IMR-90 (cell line): ENCODE measurements around the gene NCSTN. TPM values are rescaled to one million over a fixed set of nuclear protein-coding genes. Genes with fewer than 3 reads are reported as not detected.

Experiments used
- ATAC-seq: fragments of 200-7000 bp; cut with Tn5 transposase; 2 replicates; pipeline ENCODE4 v1.9.1; 2020; ENCODE audit warnings: low read depth, mild to moderate bottlenecking, moderate library complexity
- BruUV-seq: library from RNA; stranded (reverse); fragments of 400-500 nt; replicated peaks from 2 replicates; lab custom pipeline; 2021; lab: Mats Ljungman, UMichigan
- CTCF ChIA-PET: fragments of 300-600 bp; formaldehyde crosslinking; extraction: SDS; loops from one replicate; lab custom pipeline; 2021; ENCODE audit warnings: antibody characterized with exemption; lab: Yijun Ruan, JAX
- POLR2A ChIA-PET: fragments of 300-600 bp; sonication (Branson Sonifier 250); formaldehyde crosslinking; loops from one replicate; lab custom pipeline; 2022; ENCODE audit warnings: antibody characterized with exemption; ENCODE audit not compliant: unreplicated experiment; lab: Charles Lee
- DNase-seq: peaks from one replicate; pipeline ENCODE4 v3.0.0; 2013
- H2AFZ ChIP-seq: replicated peaks from 2 replicates; pipeline ENCODE3; 2013; ENCODE audit warnings: low read length, mild to moderate bottlenecking; ENCODE audit not compliant: poor library complexity
- H2AK5ac ChIP-seq: 2 replicates; pipeline ENCODE4 v1.6.1; 2013; ENCODE audit warnings: low read depth, low read length, inconsistent platforms
- H2AK9ac ChIP-seq: replicated peaks from 2 replicates; pipeline ENCODE3; 2013; ENCODE audit warnings: mild to moderate bottlenecking, low read depth, low read length, moderate library complexity; ENCODE audit not compliant: poor library complexity
- H2BK120ac ChIP-seq: 2 replicates; pipeline ENCODE4 v1.6.1; 2013; ENCODE audit warnings: low read depth, low read length, inconsistent platforms
- H2BK15ac ChIP-seq: 3 replicates; pipeline ENCODE4 v1.6.1; 2013; ENCODE audit warnings: low read depth, low read length, inconsistent platforms
- H2BK20ac ChIP-seq: 2 replicates; pipeline ENCODE4 v1.6.1; 2013; ENCODE audit warnings: low read depth, mild to moderate bottlenecking, inconsistent platforms, low read length, moderate library complexity
- H2BK5ac ChIP-seq: 2 replicates; pipeline ENCODE4 v1.6.1; 2013; ENCODE audit warnings: mild to moderate bottlenecking, low read depth, low read length, inconsistent platforms; ENCODE audit not compliant: poor library complexity, severe bottlenecking
- H3K14ac ChIP-seq: replicated peaks from 2 replicates; pipeline ENCODE4 v1.6.1; 2013; ENCODE audit warnings: low read depth, low read length, inconsistent platforms
- H3K18ac ChIP-seq: 2 replicates; pipeline ENCODE4 v1.6.1; 2013; ENCODE audit warnings: low read depth, low read length, control low read depth
- H3K23ac ChIP-seq: 2 replicates; pipeline ENCODE4 v1.6.1; 2013; ENCODE audit warnings: low read depth, low read length, inconsistent platforms
- H3K27ac ChIP-seq: 2 replicates; pipeline ENCODE4 v1.5.1; 2013; ENCODE audit warnings: mild to moderate bottlenecking, control low read depth, low read length; ENCODE audit not compliant: insufficient read depth
- H3K27me3 ChIP-seq: 2 replicates; pipeline ENCODE4 v1.6.1; 2013; ENCODE audit warnings: low read length; ENCODE audit not compliant: control insufficient read depth, insufficient read depth
- H3K36me3 ChIP-seq: 2 replicates; pipeline ENCODE4 v1.6.1; 2013; ENCODE audit warnings: low read length, mixed read lengths; ENCODE audit not compliant: control insufficient read depth, insufficient read depth
- H3K4ac ChIP-seq: 2 replicates; pipeline ENCODE4 v1.6.1; 2013; ENCODE audit warnings: low read depth, low read length, inconsistent platforms
- H3K4me1 ChIP-seq: 2 replicates; pipeline ENCODE4 v1.6.1; 2013; ENCODE audit warnings: low read length, mixed read lengths; ENCODE audit not compliant: control insufficient read depth, insufficient read depth
- H3K4me2 ChIP-seq: 2 replicates; pipeline ENCODE4 v1.6.1; 2013; ENCODE audit warnings: low read depth, mild to moderate bottlenecking, control low read depth, low read length, moderate library complexity
- H3K4me3 ChIP-seq: 2 replicates; pipeline ENCODE4 v1.5.1; 2013; ENCODE audit warnings: low read depth, mild to moderate bottlenecking, control low read depth, low read length, moderate library complexity; ENCODE audit not compliant: insufficient read depth
- H3K56ac ChIP-seq: 2 replicates; pipeline ENCODE4 v1.6.1; 2013; ENCODE audit warnings: low read length, inconsistent platforms; ENCODE audit not compliant: insufficient read depth; ENCODE audit errors: extremely low read depth
- H3K79me1 ChIP-seq, 2 experiments: 2 replicates each; pipeline ENCODE4 v1.6.1; 2013; ENCODE audit warnings: low read length in 2 of 2, inconsistent platforms in 1 of 2, low read depth in 1 of 2
- H3K9ac ChIP-seq: 2 replicates; pipeline ENCODE4 v1.6.1; 2013; ENCODE audit warnings: low read depth, low read length, control low read depth
- H3K9me1 ChIP-seq: 2 replicates; pipeline ENCODE4 v1.6.1; 2013; ENCODE audit warnings: low read length, inconsistent platforms; ENCODE audit not compliant: insufficient read depth
- H3K9me3 ChIP-seq: 2 replicates; pipeline ENCODE4 v1.6.1; 2013; ENCODE audit warnings: low read length; ENCODE audit not compliant: control insufficient read depth, insufficient read depth
- H4K20me1 ChIP-seq: 2 replicates; pipeline ENCODE4 v1.6.1; 2013; ENCODE audit warnings: low read length, inconsistent platforms; ENCODE audit not compliant: insufficient read depth
- H4K5ac ChIP-seq: 2 replicates; pipeline ENCODE4 v1.6.1; 2013; ENCODE audit warnings: mild to moderate bottlenecking, low read depth, low read length, control low read depth
- H4K8ac ChIP-seq, 2 experiments: 2 replicates each; pipeline ENCODE4 v1.6.1; 2013; ENCODE audit warnings: low read depth in 2 of 2, low read length in 2 of 2, control low read depth in 1 of 2, inconsistent platforms in 1 of 2
- H4K91ac ChIP-seq: 2 replicates; pipeline ENCODE4 v1.6.1; 2013; ENCODE audit warnings: low read depth, low read length, inconsistent platforms; ENCODE audit not compliant: insufficient read depth
- BHLHE40 ChIP-seq: fragments of 150-350 bp; IDR thresholded peaks from 2 replicates; pipeline ENCODE4 v1.6.1; 2016; ENCODE audit warnings: mild to moderate bottlenecking, low read depth, low read length
- CEBPB ChIP-seq: IDR thresholded peaks from 2 replicates; pipeline ENCODE4 v1.6.1; 2012; ENCODE audit warnings: low read depth, low read length, improper control_type of control experiment
- CHD1 ChIP-seq: IDR thresholded peaks from 2 replicates; pipeline ENCODE4 v1.6.1; 2012; ENCODE audit warnings: low read depth, low read length, improper control_type of control experiment
- FOS ChIP-seq: fragments of 150-350 bp; IDR thresholded peaks from 2 replicates; pipeline ENCODE4 v1.6.1; 2016; ENCODE audit warnings: low read depth, low read length
- MAFK ChIP-seq: IDR thresholded peaks from 2 replicates; pipeline ENCODE4 v1.6.1; 2012; ENCODE audit warnings: low read depth, low read length, improper control_type of control experiment
- MAZ ChIP-seq: IDR thresholded peaks from 2 replicates; pipeline ENCODE4 v1.6.1; 2012; ENCODE audit warnings: low read depth, mild to moderate bottlenecking, low read length, improper control_type of control experiment, moderate library complexity, borderline replicate concordance
- MXI1 ChIP-seq: IDR thresholded peaks from 2 replicates; pipeline ENCODE4 v1.6.1; 2012; ENCODE audit warnings: low read depth, mild to moderate bottlenecking, low read length, moderate library complexity, borderline replicate concordance
- NFE2L2 ChIP-seq: fragments of 150-350 bp; IDR thresholded peaks from 2 replicates; pipeline ENCODE4 v1.6.1; 2016; ENCODE audit warnings: low read depth, mild to moderate bottlenecking, low read length
- POLR2A ChIP-seq: IDR thresholded peaks from 2 replicates; pipeline ENCODE4 v1.6.1; 2012; ENCODE audit warnings: mild to moderate bottlenecking, low read depth, low read length
- RAD21 ChIP-seq: IDR thresholded peaks from 2 replicates; pipeline ENCODE4 v1.6.1; 2012; ENCODE audit warnings: low read length, improper control_type of control experiment
- RCOR1 ChIP-seq: IDR thresholded peaks from 2 replicates; pipeline ENCODE4 v1.6.1; 2012; ENCODE audit warnings: mild to moderate bottlenecking, low read length, improper control_type of control experiment; ENCODE audit not compliant: insufficient replicate concordance
- RFX5 ChIP-seq: IDR thresholded peaks from 2 replicates; pipeline ENCODE4 v1.8.0; 2012; ENCODE audit warnings: low read depth, mild to moderate bottlenecking, low read length, moderate library complexity
- SMC3 ChIP-seq: fragments of 150-350 bp; IDR thresholded peaks from 2 replicates; pipeline ENCODE4 v1.6.1; 2016; ENCODE audit warnings: low read depth, mild to moderate bottlenecking, antibody characterized with exemption, low read length, moderate library complexity
- WGBS, 2 experiments: methylation state at CpG; one replicate each; pipeline versions ENCODE4 v1.1.5 to v1.1.7; 2013; ENCODE audit warnings: missing lambda C conversion rate in 2 of 2; ENCODE audit not compliant: insufficient read length in 1 of 2; ENCODE audit errors: extremely low coverage in 2 of 2; 5-methylcytosine and 5-hydroxymethylcytosine counted together
- dilution Hi-C: fragments of 300-500 bp; cut with HindIII; formaldehyde crosslinking; loops from one replicate; pipeline ENCODE4 v1.14.3; 2018; ENCODE audit warnings: low sequenced_read_pairs; ENCODE audit not compliant: unreplicated experiment
- in situ Hi-C: fragments of 300-500 bp; cut with MboI; formaldehyde crosslinking; loops from 3 replicates; pipeline ENCODE4 v1.14.3; 2019; ENCODE audit warnings: low sequenced_read_pairs, inconsistent platforms, mixed read lengths
- intact Hi-C: fragments of 100-400 bp; cut with micrococcal nuclease; formaldehyde crosslinking; loops from 2 replicates; pipeline ENCODE4 v1.10.0; 2022
- polyA plus RNA-seq, 3 experiments: library from polyadenylated mRNA; depleted of rRNA; stranded (reverse); fragments of >200 nt; gene quantifications; 2 replicates each; pipeline ENCODE4 v1.2.3, GENCODE V29; 2012; ENCODE audit warnings: low replicate concordance in 1 of 3
- total RNA-seq: library from RNA; depleted of rRNA; stranded (reverse); fragments of >200 nt; gene quantifications from 2 replicates; pipeline ENCODE4 v1.2.3, GENCODE V29; 2012
- TF ChIP-seq, protein P1 (sequence below): fragments of 150-350 bp; IDR thresholded peaks from 2 replicates; pipeline ENCODE4 v1.6.1; 2016; ENCODE audit warnings: low read depth, mild to moderate bottlenecking, low read length, moderate library complexity, borderline replicate concordance
- TF ChIP-seq, protein P2 (sequence below): conservative IDR thresholded peaks from 2 replicates; pipeline ENCODE4 v1.5.1; 2012; ENCODE audit warnings: mild to moderate bottlenecking, low read depth, low read length, improper control_type of control experiment

NCSTN gene
- total and polyA plus RNA-seq, 2 of the 4 experiments (the other 2 are of a cell fraction) = 60.2 to 182 TPM

DNA sequence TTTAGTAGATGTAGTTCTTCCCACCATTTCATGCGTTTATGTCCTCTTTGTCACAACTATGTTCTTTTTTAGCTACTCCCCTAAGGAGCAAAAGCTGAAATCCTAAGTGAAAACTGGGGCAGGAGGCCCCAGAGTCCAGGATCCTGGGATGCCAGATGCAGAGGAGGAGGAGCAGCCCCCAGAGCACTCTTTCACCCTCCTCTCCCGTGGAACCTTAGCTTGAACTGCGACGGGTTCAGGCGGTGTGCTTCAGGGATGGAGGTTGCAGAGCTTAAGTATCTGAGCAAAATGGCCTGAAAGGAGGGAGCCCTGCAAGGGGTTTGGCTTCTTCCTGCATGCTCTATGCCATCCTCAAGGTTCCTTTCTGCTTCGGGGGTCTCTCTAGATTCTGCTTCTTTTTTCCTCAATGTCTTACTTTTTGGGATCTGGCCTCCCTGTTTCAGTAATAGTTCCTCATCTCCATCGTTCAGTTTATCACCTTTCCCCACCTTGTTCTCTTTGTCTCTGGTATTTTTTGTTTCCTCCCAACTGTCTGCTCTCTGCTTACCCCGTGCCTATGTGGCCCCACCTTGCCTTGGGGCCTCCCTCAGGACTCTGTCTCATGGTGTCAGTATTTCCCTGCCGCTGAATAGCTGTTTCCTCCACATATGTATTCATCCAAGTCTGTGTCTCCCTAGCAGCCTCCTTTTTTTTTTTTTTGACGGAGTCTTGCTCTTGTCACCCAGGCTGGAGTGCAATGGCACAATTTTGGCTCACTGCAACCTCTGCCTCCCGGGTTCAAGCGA, 21.0 kb downstream of the NCSTN start:
- Histone ChIP-seq H3K18ac (no peak overlapping the region), H3K4me1 (peaks cover 2% of the 10 kb centered on the region; the same call in 1 of the 2 replicates), H4K5ac (no peak overlapping the region), H2BK5ac (no peak overlapping the region), H3K4ac (no peak overlapping the region), H2BK120ac (no peak overlapping the region), H3K14ac (no peak overlapping the region), H3K9ac (no peak overlapping the region), H4K20me1 (no peaks in the 10 kb centered on the region), H3K56ac (no peak overlapping the region), H4K91ac (no peak overlapping the region), H3K4me2 (no peak overlapping the region), H3K9me3 (no peaks in the 10 kb centered on the region), H2AK5ac (no peak overlapping the region), H3K27ac (no peak overlapping the region), H2BK15ac (no peak overlapping the region), H3K36me3 (peaks cover 9% of the 10 kb centered on the region), H3K79me1 (no peaks in the 10 kb centered on the region), H4K8ac (no peak overlapping the region), H3K23ac (no peak overlapping the region), H3K4me3 (no peak overlapping the region), H2AFZ (no peak overlapping the region), H3K27me3 (peaks cover 1% of the 10 kb centered on the region; the same call in 1 of the 2 replicates), H2BK20ac (no peak overlapping the region), H3K9me1 (no peaks in the 10 kb centered on the region; the same call in 1 of the 2 replicates), H2AK9ac (no peak overlapping the region)
- WGBS, 2 experiments = 100% methylated on average over 1 of the region's 12 CpGs; no CpG with 5 or more reads in 1 of the 2 experiments
- CTCF ChIA-PET = interaction anchor here (0.7 to 1.0 kb wide), 2 partner anchors 12 to 171 kb away, joined by 3 to 4 read pairs; no protein-coding TSS in a partner anchor
- in situ Hi-C loops (no loop called here), dilution Hi-C loops (no loop called here), intact Hi-C loops (no loop called here)
- POLR2A ChIA-PET = no interaction called here
- no peak for ATAC-seq
- BruUV-seq = no TSS peak
- no peak for DNase-seq
- no peak for TF ChIP-seq RAD21
- TF ChIP-seq POLR2A = no peak
- TF ChIP-seq CHD1 = no peak
- TF ChIP-seq MAZ = no peak
- no peak for TF ChIP-seq NFE2L2
- TF ChIP-seq MAFK = no peak
- TF ChIP-seq MXI1 = no peak
- no peak for TF ChIP-seq RCOR1
- TF ChIP-seq CEBPB = no peak
- no peak for TF ChIP-seq FOS
- TF ChIP-seq, protein P1, sequence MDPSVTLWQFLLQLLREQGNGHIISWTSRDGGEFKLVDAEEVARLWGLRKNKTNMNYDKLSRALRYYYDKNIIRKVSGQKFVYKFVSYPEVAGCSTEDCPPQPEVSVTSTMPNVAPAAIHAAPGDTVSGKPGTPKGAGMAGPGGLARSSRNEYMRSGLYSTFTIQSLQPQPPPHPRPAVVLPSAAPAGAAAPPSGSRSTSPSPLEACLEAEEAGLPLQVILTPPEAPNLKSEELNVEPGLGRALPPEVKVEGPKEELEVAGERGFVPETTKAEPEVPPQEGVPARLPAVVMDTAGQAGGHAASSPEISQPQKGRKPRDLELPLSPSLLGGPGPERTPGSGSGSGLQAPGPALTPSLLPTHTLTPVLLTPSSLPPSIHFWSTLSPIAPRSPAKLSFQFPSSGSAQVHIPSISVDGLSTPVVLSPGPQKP = no peak
- TF ChIP-seq SMC3 = no peak
- TF ChIP-seq BHLHE40 = no peak
- no peak for TF ChIP-seq RFX5
- TF ChIP-seq, protein P2, sequence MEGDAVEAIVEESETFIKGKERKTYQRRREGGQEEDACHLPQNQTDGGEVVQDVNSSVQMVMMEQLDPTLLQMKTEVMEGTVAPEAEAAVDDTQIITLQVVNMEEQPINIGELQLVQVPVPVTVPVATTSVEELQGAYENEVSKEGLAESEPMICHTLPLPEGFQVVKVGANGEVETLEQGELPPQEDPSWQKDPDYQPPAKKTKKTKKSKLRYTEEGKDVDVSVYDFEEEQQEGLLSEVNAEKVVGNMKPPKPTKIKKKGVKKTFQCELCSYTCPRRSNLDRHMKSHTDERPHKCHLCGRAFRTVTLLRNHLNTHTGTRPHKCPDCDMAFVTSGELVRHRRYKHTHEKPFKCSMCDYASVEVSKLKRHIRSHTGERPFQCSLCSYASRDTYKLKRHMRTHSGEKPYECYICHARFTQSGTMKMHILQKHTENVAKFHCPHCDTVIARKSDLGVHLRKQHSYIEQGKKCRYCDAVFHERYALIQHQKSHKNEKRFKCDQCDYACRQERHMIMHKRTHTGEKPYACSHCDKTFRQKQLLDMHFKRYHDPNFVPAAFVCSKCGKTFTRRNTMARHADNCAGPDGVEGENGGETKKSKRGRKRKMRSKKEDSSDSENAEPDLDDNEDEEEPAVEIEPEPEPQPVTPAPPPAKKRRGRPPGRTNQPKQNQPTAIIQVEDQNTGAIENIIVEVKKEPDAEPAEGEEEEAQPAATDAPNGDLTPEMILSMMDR = no peak
